Hepatocyte (in vitro differentiated cells): Measurements from ENCODE around the gene MSL3.

Source experiments
- CTCF ChIP-seq: fragments of 200-600 bp; sonication (generic); IDR thresholded peaks from 2 replicates; pipeline ENCODE4 v1.5.1; 2016; ENCODE audit warnings: antibody characterized with exemption, mild to moderate bottlenecking; ENCODE audit not compliant: poor library complexity
- EZH2 ChIP-seq: fragments of 200-600 bp; sonication (generic); IDR thresholded peaks from 2 replicates; pipeline ENCODE4 v1.6.1; 2016; ENCODE audit warnings: antibody characterized with exemption, mild to moderate bottlenecking, borderline replicate concordance
- EZH2phosphoT487 ChIP-seq: fragments of 200-600 bp; sonication (generic); IDR thresholded peaks from one replicate; pipeline ENCODE4 v1.6.1; 2018; ENCODE audit warnings: antibody characterized with exemption, mild to moderate bottlenecking, low read depth, moderate library complexity; ENCODE audit not compliant: unreplicated experiment, severe bottlenecking

- TF ChIP-seq CTCF (no peak), EZH2 (no peak), EZH2phosphoT487 (no peak)
These were observed 34.7 kb downstream of the MSL3 start for GRCh38 chrX:11792461-11793421.
